GM21423 (cell line): Measurements from ENCODE around the gene ZNF766.
A peak's percentile ranks its signal among the peaks of the same experiment; 100 is the strongest.
"Not testable (repeated sequence)": the region's sequence is repeated elsewhere in the genome, so short reads cannot be mapped to it uniquely, and the experiment has no call there.

Experiments
- ATAC-seq: cut with Tn5 transposase; IDR thresholded peaks from one replicate; pipeline ENCODE4 v1.9.1; 2021; ENCODE audit warnings: mild to moderate bottlenecking, moderate library complexity; ENCODE audit not compliant: unreplicated experiment

ZNF766 gene

GRCh38 chr19:52269338-52270261 lies at the start of gene ZNF766:
ZNF766 (plus strand) TSS chr19:52269587; CDS start chr19:52269614, 27 bp downstream.
- ATAC-seq, result peak; percentile 92

- ATAC-seq, result no peak
Observed at GRCh38 chr19:52219611-52220010, 49.8 kb upstream of the ZNF766 start.

GRCh38 chr19:52221031-52221430 lies 48.4 kb upstream of the ZNF766 start:
- no peak for ATAC-seq

GRCh38 chr19:52221831-52222375 lies 47.5 kb upstream of the ZNF766 start:
- no peak for ATAC-seq

- ATAC-seq, result no peak
Observed at GRCh38 chr19:52224211-52224610, 45.2 kb upstream of the ZNF766 start.

- no peak for ATAC-seq
Observed at GRCh38 chr19:52226652-52227051, 42.7 kb upstream of the ZNF766 start.

GRCh38 chr19:52227196-52227940 lies 42.0 kb upstream of the ZNF766 start:
- no peak for ATAC-seq

GRCh38 chr19:52227980-52228379 lies 41.4 kb upstream of the ZNF766 start:
- ATAC-seq, result no peak

- no peak for ATAC-seq
Observed at GRCh38 chr19:52229524-52229923, 39.9 kb upstream of the ZNF766 start.

- ATAC-seq, result no peak
Observed at GRCh38 chr19:52230685-52231084, 38.7 kb upstream of the ZNF766 start.

- ATAC-seq, result no peak
Observed at GRCh38 chr19:52231154-52231910, 38.1 kb upstream of the ZNF766 start.

GRCh38 chr19:52234406-52234805 lies 35.0 kb upstream of the ZNF766 start:
- no peak for ATAC-seq

- ATAC-seq, result no peak
Observed at GRCh38 chr19:52237197-52237596, 32.2 kb upstream of the ZNF766 start.

- ATAC-seq, result no peak
Observed at GRCh38 chr19:52237771-52238400, 31.5 kb upstream of the ZNF766 start.

- ATAC-seq, result no peak
Observed at GRCh38 chr19:52244021-52244420, 25.4 kb upstream of the ZNF766 start.

- no peak for ATAC-seq
Observed at GRCh38 chr19:52248241-52248640, 21.1 kb upstream of the ZNF766 start.

- no peak for ATAC-seq
Observed at GRCh38 chr19:52258426-52258825, 11.0 kb upstream of the ZNF766 start.

GRCh38 chr19:52265556-52265955 lies 3.8 kb upstream of the ZNF766 start:
- ATAC-seq, result not testable (repeated sequence)

- ATAC-seq, result peak; percentile 11
Observed at GRCh38 chr19:52270266-52270885, 989 bp downstream of the ZNF766 start.

GRCh38 chr19:52273301-52273700 lies 3.9 kb downstream of the ZNF766 start:
- ATAC-seq, result no peak
